Fibroblast of mammary gland (primary cell): ENCODE data around the gene DNAAF5.

Experiments
- DNase-seq: peaks from one replicate; pipeline ENCODE4 v3.0.0-alpha.2; 2010; ENCODE audit warnings: low read depth
- H3K4me3 ChIP-seq: 2 replicates; pipeline ENCODE4 v1.5.1; 2011; ENCODE audit warnings: low read depth, mild to moderate bottlenecking, low read length, moderate library complexity; ENCODE audit not compliant: control insufficient read depth
- TF ChIP-seq, protein P1 (sequence below): conservative IDR thresholded peaks from 2 replicates; pipeline ENCODE4 v1.5.1; 2011; ENCODE audit warnings: low read depth, low read length, inconsistent platforms; ENCODE audit not compliant: control insufficient read depth, insufficient read depth

DNAAF5 gene

DNA sequence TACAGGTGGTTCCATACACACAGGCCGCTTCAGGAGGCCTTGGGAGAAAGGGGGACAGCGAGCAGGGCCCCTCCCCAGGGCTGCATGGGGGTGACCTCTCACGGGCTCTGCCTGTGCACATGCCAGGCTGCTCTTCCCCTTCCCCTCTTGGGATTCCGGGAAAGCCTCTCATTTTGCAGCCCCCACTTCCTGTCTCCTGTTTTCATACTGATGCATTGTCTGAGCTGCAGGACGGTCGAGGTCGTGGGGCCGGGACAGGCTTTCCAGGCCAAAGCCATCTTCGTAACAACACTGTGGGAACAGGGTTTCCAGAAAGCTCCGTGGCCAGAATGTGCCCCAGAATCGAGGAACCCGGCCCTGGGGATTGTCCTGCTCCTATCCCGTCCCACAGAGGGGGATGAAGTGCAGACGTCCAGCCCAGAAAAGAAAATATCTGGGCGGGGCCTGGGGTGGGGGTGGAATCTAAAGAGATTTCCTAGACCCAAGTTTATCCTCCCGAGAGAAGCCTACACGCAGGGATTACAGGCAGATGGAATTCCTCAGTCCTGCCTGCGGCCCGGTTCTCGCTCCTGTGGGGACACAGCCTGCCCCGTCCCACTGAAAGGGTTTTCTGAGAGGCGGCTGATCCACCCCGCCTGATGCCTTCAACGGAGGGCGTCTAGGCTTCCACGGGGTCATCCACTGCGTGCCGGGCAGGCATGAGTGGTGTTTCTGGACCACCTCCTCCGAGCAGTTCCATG is 29.5 kb upstream of the DNAAF5 start:
- no peak for DNase-seq
- TF ChIP-seq, protein P1, sequence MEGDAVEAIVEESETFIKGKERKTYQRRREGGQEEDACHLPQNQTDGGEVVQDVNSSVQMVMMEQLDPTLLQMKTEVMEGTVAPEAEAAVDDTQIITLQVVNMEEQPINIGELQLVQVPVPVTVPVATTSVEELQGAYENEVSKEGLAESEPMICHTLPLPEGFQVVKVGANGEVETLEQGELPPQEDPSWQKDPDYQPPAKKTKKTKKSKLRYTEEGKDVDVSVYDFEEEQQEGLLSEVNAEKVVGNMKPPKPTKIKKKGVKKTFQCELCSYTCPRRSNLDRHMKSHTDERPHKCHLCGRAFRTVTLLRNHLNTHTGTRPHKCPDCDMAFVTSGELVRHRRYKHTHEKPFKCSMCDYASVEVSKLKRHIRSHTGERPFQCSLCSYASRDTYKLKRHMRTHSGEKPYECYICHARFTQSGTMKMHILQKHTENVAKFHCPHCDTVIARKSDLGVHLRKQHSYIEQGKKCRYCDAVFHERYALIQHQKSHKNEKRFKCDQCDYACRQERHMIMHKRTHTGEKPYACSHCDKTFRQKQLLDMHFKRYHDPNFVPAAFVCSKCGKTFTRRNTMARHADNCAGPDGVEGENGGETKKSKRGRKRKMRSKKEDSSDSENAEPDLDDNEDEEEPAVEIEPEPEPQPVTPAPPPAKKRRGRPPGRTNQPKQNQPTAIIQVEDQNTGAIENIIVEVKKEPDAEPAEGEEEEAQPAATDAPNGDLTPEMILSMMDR = no peak
- H3K4me3 ChIP-seq = no peak overlapping the region

DNA sequence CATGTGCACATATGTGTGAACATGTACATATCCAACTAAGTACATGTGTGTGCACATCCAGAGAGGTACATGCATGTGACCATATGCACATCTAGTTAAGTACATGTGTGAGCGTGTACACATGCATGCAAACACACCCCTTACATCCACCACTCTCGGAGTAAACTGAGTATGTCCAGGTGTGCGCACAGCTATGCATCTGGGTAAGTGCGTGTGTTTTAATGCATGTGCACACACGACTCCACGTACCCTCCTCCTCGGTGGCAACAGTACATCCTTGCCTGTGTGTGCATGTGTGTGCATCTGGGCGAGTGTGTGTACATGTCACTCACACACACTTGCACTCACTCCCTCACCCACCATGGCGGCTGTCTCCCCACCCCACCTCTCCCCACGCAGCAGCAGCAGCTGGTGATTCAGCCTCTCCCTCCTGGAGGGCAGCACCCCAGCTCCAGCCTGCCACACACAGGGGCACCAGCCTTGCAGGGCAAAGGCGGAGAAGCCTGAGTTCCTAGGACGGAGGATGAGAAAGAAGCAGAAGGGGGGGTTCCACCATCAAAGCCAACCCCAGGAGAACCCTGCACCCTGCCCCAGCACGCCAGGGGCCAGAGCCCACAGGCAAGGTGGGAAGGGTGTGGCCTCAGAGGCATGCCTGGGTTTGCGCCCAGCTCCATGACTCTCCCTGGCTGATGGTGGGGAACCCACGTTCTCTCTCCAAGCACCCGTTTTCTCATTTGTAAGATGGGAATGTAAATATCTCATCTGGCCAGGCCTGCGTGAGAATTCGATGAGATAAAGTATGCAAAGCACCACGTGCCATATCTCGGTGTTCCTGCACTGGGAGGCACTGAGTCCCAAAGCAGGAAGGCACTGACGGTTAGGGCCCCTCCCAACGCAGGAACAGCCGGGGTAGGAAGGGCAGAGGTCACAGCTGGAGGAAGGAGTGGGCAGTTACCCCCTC is 27.7 kb upstream of the DNAAF5 start:
- H3K4me3 ChIP-seq = no peak overlapping the region
- TF ChIP-seq, protein P1 = no peak
- DNase-seq = no peak

DNA sequence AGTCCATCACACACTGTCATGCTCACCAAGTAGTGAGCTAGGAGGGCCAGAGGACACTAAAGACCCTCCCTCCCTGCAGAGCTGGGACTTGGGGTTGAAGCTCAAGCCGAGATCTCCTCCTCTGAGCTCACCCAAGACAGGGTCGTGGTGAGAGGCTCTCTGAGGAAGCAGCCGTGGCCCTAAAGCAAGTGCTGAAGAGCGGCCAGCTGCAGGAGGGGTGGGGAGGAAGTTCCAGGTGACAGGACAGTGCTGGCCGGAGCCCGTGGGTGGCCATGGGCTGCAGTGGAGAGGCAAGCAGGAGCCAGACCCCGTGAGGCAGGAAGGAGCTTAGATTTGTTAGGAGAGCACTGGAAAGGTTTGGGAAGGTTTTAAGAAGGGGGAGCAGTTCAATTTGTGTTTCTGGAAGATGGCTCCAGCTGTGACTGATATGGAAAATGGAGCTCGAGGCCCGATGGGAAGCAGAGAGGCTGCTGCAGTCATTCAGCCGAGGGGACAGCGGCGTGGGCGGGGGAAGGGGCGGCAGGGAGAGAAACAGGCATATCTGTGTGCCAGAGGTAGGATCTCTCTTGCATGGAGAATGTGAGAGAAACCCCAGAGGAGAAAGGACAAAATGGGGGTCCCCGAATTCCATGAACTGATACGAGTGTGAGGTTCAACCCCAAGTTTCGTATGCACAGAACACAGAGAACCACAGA is 26.9 kb upstream of the DNAAF5 start:
- TF ChIP-seq, protein P1 = no peak
- no peak for DNase-seq
- no peak overlapping the region for H3K4me3 ChIP-seq

DNA sequence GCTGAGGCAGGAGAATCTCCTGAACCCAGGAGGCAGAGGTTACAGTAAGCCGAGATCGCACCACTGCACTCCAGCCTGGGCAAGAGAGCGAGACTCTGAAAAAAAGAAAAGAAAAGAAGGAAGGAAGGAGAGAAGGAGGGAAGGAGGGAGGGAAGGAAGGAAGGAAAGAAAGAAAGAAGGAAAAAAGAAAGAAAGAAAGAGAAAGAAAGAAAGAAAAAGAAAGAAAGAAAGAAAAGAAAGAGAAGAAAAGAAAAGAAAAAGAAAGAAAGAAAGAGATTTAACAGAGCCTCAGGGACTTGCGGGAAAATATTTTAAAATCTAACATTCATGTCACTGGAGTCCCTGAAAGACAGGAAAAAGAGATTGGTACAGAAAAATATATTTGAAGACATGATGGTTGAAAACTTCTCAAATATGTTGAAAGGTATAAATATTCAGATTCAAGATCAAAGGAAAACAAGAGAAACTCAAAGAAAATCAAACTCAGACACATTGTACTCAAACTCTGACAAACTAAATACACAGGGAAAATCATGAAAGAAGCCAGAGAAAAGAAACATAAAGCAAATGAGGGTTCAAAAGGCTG is 25.3 kb upstream of the DNAAF5 start:
- TF ChIP-seq, protein P1 = no peak
- DNase-seq = no peak
- H3K4me3 ChIP-seq = no peak overlapping the region

DNA sequence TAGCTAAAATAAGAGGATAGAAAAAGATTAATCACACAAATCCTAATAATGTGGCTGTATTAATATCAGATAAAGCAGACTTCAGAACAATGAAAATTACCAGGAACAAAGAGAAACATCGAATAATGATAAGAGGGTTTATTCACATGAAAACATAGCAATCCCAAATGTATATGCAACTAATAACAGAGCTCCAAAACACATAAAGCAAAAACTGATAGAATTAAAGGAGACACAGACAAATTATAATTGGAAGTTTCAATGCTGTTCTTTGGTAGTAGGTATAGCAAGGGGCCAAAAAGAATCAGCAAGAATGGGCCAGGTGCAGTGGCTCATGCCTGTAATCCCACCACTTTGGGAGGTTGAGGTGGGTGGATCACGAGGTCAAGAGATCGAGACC is 23.4 kb upstream of the DNAAF5 start:
- no peak for DNase-seq
- TF ChIP-seq, protein P1 = no peak
- no peak overlapping the region for H3K4me3 ChIP-seq

DNA sequence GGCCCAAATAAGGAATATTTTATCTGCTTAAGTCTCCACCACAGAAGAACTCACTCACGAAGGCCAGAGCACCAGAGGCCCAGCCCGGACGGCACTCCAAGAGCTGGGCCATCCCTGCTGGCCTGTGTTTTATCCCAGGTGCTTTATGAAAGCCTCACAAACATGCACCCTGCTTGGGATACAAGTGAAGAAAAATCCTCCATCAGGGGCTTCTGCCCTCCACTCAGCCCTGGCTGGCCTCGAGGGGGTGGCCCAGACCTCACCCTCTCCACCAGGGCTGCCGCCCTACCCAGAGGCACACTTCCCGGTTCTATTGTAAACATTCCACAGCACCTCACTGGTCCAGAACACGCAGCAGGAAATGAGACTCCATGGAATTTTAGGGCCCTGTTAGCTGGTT is 19.8 kb upstream of the DNAAF5 start:
- H3K4me3 ChIP-seq = no peak overlapping the region
- DNase-seq = no peak
- TF ChIP-seq, protein P1 = no peak
